CD4-positive, alpha-beta memory T cell (primary cell): ENCODE results near the gene CHORDC1. TPM values are rescaled to one million over a fixed set of nuclear protein-coding genes. Genes with fewer than 3 reads are reported as not detected.

Source experiments
- CTCF ChIA-PET: fragments of 350-600 bp; sonication (Branson Sonifier 250); formaldehyde crosslinking; loops from one replicate; lab custom pipeline; 2021; ENCODE audit warnings: inconsistent platforms; ENCODE audit not compliant: partially characterized antibody; lab: Charles Lee
- POLR2A ChIA-PET: fragments of 350-600 bp; sonication (Branson Sonifier 250); formaldehyde crosslinking; loops from one replicate; lab custom pipeline; 2021; ENCODE audit not compliant: partially characterized antibody; lab: Charles Lee
- DNase-seq, 5 donors: peaks; one replicate each; pipeline versions ENCODE4 v3.0.0 to v3.0.0-alpha.2; 2020 to 2022; ENCODE audit warnings: mixed read lengths in 1 of 5
- H3K27ac ChIP-seq: one replicate; pipeline ENCODE4 v1.7.0; 2013; ENCODE audit warnings: low read depth, low read length
- H3K27me3 ChIP-seq: 2 replicates; pipeline ENCODE4 v1.7.0; 2013; ENCODE audit warnings: mild to moderate bottlenecking, low read length, moderate library complexity; ENCODE audit not compliant: insufficient read depth
- H3K36me3 ChIP-seq: 2 replicates; pipeline ENCODE4 v1.7.0; 2013; ENCODE audit warnings: mild to moderate bottlenecking, low read length, moderate library complexity; ENCODE audit not compliant: insufficient read depth
- H3K4me1 ChIP-seq: 2 replicates; pipeline ENCODE4 v1.7.0; 2013; ENCODE audit warnings: mild to moderate bottlenecking, low read length, moderate library complexity; ENCODE audit not compliant: insufficient read depth
- H3K4me3 ChIP-seq, 2 donors: one replicate each; pipeline ENCODE4 v1.7.0; 2013; ENCODE audit warnings: low read length in 2 of 2, mild to moderate bottlenecking in 1 of 2
- H3K9me3 ChIP-seq, 2 donors: one replicate each; pipeline ENCODE4 v1.7.0; 2013; ENCODE audit warnings: low read length in 2 of 2, control low read depth in 1 of 2; ENCODE audit not compliant: control insufficient read depth in 1 of 2
- H3K27ac Mint-ChIP-seq, 7 donors: one replicate each; pipeline ENCODE4 v1.8.0; 2020 to 2021; ENCODE audit warnings: mixed read lengths in 7 of 7, mild to moderate bottlenecking in 6 of 7, inconsistent platforms in 3 of 7, moderate library complexity in 3 of 7
- H3K27me3 Mint-ChIP-seq, 2 donors: one replicate each; pipeline ENCODE4 v1.8.0; 2020 to 2021; ENCODE audit warnings: mixed read lengths in 2 of 2
- H3K36me3 Mint-ChIP-seq, 2 donors: one replicate each; pipeline ENCODE4 v1.8.0; 2020 to 2021; ENCODE audit warnings: mixed read lengths in 2 of 2, inconsistent platforms in 1 of 2, mild to moderate bottlenecking in 1 of 2
- H3K4me1 Mint-ChIP-seq, 4 donors: one replicate each; pipeline ENCODE4 v1.8.0; 2020 to 2021; ENCODE audit warnings: mixed read lengths in 4 of 4, mild to moderate bottlenecking in 1 of 4
- H3K4me3 Mint-ChIP-seq, 8 donors: one replicate each; pipeline ENCODE4 v1.8.0; 2020 to 2021; ENCODE audit warnings: mixed read lengths in 8 of 8, mild to moderate bottlenecking in 7 of 8, moderate library complexity in 6 of 8, inconsistent platforms in 3 of 8
- H3K9me3 Mint-ChIP-seq, 8 donors: one replicate each; pipeline ENCODE4 v1.8.0; 2020 to 2021; ENCODE audit warnings: mixed read lengths in 8 of 8, mild to moderate bottlenecking in 5 of 8, inconsistent platforms in 3 of 8, moderate library complexity in 1 of 8
- intact Hi-C: fragments of 100-400 bp; cut with micrococcal nuclease; formaldehyde crosslinking; loops from one replicate; pipeline ENCODE4 v1.15.1; 2023
- polyA plus RNA-seq, 2 donors: library from polyadenylated mRNA; unstranded; fragments of 300-500 nt; fragmentation: Illumina TruSeq; gene quantifications; one replicate each; pipeline ENCODE4 v1.2.3, GENCODE V29; 2021
- total RNA-seq, 2 experiments: library from RNA; stranded (reverse); gene quantifications; one replicate each; pipeline ENCODE4 v1.2.3, GENCODE V29; 2021

The CHORDC1 gene
- total RNA-seq = 10 to 100 TPM; 70.2 to 78.4 TPM
- polyA plus RNA-seq = 10 to 100 TPM; 22.2 to 47.7 TPM

DNA sequence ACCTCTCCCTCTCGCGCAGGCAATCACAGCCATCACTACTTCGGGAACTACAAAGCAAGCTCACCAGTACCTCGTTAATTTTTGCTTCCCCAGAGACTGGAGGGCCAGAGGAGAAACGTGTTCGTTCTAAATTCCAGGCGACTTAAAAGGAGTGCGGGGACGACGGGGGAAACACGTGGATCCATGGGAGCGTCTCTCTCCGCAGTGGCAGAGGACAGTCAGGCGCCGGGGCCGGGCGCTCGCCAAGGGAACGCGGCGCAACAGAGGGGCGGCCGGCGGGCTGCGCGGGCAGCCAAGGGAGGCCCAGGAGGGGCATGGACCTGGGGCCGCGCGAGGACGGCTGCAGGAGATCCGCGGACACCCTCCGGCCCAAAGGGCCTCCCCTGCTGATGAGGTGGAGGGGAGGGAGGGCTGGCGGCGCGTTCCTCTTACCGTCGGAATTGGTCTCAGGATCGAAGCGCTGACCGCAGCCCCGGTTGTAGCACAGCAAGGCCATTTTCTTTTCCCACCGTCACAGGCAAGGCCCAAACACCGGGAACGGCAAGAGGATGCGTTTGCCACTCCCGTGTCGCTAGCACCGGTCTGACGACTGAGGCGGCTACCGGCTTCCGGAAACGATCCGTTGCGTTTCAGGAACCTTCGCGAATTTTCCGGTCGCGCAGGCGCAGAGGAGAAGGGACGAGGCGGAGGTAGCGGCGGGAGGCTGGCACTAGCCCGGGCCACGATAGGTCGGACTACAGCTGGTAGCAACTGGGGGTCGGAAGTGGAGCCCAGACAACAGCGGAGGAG is at the start of gene CHORDC1:
Gene CHORDC1, minus strand, starts transcription at position 591 of the 789 bp plus-strand sequence. Its CDS starts 95 bp downstream, at position 496.
- H3K4me3 Mint-ChIP-seq = peak within 1 kb of the TSS; percentile 96 to 99 (median 98)
- no peaks in the 10 kb centered on the region for H3K9me3 Mint-ChIP-seq
- Histone ChIP-seq H3K9me3 (no peaks in the 10 kb centered on the region), H3K36me3 (no peaks in the 10 kb centered on the region), H3K4me3 (peak within 1 kb of the TSS; percentile 95 to 99), H3K27ac (peak within 1 kb of the TSS; percentile 88), H3K4me1 (peaks cover 51% of the 10 kb centered on the region), H3K27me3 (no peaks in the 10 kb centered on the region)
- CTCF ChIA-PET = interaction anchor here (1.0 kb wide), 1 partner anchor 18 kb away, joined by 7 read pairs; no protein-coding TSS in a partner anchor
- peak within 1 kb of the TSS; percentile 88 to 99 (median 97) for H3K27ac Mint-ChIP-seq
- POLR2A ChIA-PET = interaction anchor here (0.8 to 1.6 kb wide), 6 partner anchors 8 to 18 kb away, joined by 3 to 6 read pairs (median 4); no protein-coding TSS in a partner anchor
- intact Hi-C loops = loop anchor here (1.0 to 10.0 kb wide), 3 partner anchors 17 to 1888 kb away; partner anchors contain the start of gene CTSC
- DNase-seq = peak; percentile 88 to 92 (median 89)
- H3K4me1 Mint-ChIP-seq = peaks cover 44 to 62% (median 52%) of the 10 kb centered on the region in 4 donors
- H3K27me3 Mint-ChIP-seq = no peaks in the 10 kb centered on the region
- peaks cover 3 to 24% of the 10 kb centered on the region in 2 donors for H3K36me3 Mint-ChIP-seq

DNA sequence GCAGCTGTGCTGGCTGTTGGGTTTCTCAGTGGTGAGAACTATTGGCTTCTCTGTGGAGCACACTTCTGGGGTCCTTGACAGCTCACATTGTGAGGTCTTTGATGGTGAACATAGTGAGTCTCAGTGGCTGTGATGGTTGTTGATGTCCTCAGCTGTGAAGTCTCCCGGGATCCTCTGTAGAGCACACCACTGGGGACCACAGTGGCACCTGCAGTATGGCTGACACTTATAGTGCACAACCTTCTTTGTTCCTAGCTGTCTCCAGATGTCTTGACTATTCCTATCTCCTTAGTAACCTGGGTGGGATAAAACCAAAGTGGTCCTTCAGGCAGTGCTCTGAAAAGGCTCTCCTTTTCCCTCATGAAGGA is 34.3 kb upstream of the CHORDC1 start:
- Mint-ChIP-seq H3K9me3 (no peaks in the 10 kb centered on the region), H3K4me1 (peaks cover 2 to 7% (median 4%) of the 10 kb centered on the region in 4 donors), H3K4me3 (no peak overlapping the region), H3K36me3 (no peaks in the 10 kb centered on the region), H3K27ac (no peak overlapping the region), H3K27me3 (peaks cover 0 to 2% of the 10 kb centered on the region in 2 donors)
- ChIA-PET CTCF (no interaction called here), POLR2A (no interaction called here)
- Histone ChIP-seq H3K36me3 (no peaks in the 10 kb centered on the region), H3K27me3 (no peaks in the 10 kb centered on the region), H3K4me1 (no peaks in the 10 kb centered on the region), H3K4me3 (no peak overlapping the region), H3K27ac (no peak overlapping the region), H3K9me3 (no peaks in the 10 kb centered on the region)
- no peak for DNase-seq
- intact Hi-C loops = no loop called here

DNA sequence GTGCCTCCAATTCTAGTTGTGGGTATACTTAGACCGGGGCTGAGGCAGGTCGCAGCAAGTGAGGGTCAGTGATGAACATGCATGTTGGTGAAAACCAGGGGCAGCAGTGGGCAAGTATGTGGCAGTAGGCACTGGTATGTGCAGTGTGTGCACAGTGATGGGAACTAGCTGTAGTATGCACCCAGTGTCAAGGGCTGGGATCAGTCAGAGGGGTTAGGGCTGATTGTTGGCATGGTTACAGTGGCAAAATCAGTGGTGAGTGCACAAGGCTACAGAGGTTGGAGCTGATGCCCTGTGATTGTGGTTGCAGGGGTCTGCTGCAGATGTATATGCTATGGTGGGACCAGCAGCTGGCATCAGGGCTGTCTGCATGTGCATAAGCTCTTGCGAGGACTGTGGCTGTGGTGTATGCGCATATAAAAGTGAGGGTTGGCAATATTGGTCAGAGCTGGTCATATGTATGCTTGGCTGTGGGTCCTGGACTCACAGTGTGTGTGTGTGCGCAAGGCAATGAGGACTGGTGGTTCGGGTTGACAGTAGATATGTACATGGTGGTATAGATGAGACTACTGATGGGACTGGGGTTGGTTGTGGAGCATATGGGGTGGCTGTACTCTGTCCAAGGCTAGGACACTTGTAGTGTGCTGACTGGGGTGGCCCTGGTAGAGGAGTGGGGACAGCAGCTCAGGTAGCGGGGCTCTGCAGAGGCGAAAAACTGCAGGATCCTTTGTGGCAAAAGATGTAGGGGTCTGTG is 33.7 kb upstream of the CHORDC1 start:
- no peaks in the 10 kb centered on the region for H3K36me3 ChIP-seq
- H3K9me3 ChIP-seq = no peaks in the 10 kb centered on the region
- no peak overlapping the region for H3K27ac ChIP-seq
- H3K27me3 ChIP-seq = no peaks in the 10 kb centered on the region
- Mint-ChIP-seq H3K4me3 (no peak overlapping the region), H3K27me3 (peaks cover 0 to 2% of the 10 kb centered on the region in 2 donors), H3K27ac (no peak overlapping the region), H3K36me3 (no peaks in the 10 kb centered on the region), H3K9me3 (no peaks in the 10 kb centered on the region), H3K4me1 (peaks cover 6 to 11% (median 8%) of the 10 kb centered on the region in 4 donors)
- ChIA-PET CTCF (no interaction called here), POLR2A (no interaction called here)
- intact Hi-C loops = no loop called here
- peaks cover 3% of the 10 kb centered on the region for H3K4me1 ChIP-seq
- H3K4me3 ChIP-seq = no peak overlapping the region
- no peak for DNase-seq

DNA sequence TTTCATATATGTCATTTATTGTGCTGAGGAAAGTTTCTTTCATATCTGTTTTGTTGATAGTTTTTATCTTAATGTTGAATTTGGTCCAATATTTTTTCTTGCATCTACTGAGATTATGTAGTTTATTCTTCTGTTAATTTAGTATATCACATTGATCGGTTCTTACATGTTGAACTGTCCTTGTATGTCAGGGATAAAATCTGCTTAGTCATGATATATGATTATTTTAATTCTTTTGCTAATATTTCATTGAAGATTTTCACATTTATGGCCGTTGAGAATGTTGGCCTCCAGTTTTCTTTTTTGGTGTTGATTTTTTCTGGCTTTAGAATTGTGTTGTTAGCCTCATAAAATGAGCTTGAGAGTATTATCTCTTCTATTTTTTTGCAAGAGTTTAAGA is 31.2 kb upstream of the CHORDC1 start:
- Mint-ChIP-seq H3K27ac (no peak overlapping the region), H3K4me1 (peaks cover 13 to 20% (median 16%) of the 10 kb centered on the region in 4 donors), H3K36me3 (no peaks in the 10 kb centered on the region), H3K4me3 (peak overlapping the region in 1 of 8 donors; percentile 7), H3K9me3 (no peaks in the 10 kb centered on the region), H3K27me3 (peaks cover 0 to 2% of the 10 kb centered on the region in 2 donors)
- no peaks in the 10 kb centered on the region for H3K27me3 ChIP-seq
- H3K4me1 ChIP-seq = peaks cover 8% of the 10 kb centered on the region
- H3K9me3 ChIP-seq = no peaks in the 10 kb centered on the region
- CTCF ChIA-PET = interaction anchor here (1.3 kb wide), 1 partner anchor 11 kb away, joined by 3 read pairs; no protein-coding TSS in a partner anchor
- no peak overlapping the region for H3K4me3 ChIP-seq
- no peak for DNase-seq
- H3K36me3 ChIP-seq = no peaks in the 10 kb centered on the region
- intact Hi-C loops = no loop called here
- POLR2A ChIA-PET = no interaction called here
- no peak overlapping the region for H3K27ac ChIP-seq

DNA sequence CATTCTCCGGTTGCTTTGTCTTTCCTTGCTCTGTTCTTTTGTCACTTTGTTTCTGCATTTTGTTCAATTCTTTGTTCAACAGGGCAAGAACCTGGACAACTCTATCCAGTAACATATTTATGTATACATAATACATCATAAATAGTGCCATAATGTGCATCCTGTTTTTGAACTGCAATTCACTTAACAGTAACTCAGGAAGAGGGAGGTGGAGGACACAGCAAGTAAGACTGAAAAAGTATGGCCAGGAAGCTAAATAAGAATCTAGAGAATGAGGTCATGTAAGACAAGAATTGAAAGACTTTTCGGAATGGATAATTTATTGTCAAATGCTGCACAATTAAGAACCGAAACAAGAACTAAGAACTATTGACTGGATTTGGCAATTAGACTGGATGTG is 29.2 kb upstream of the CHORDC1 start:
- Mint-ChIP-seq H3K4me3 (peak overlapping the region in 2 of 8 donors; percentile 1 to 16), H3K9me3 (no peaks in the 10 kb centered on the region), H3K27ac (peak overlapping the region in 1 of 7 donors; percentile 15), H3K27me3 (peaks cover 0 to 2% of the 10 kb centered on the region in 2 donors), H3K4me1 (peaks cover 13 to 20% (median 16%) of the 10 kb centered on the region in 4 donors), H3K36me3 (no peaks in the 10 kb centered on the region)
- Histone ChIP-seq H3K4me3 (no peak overlapping the region), H3K27ac (no peak overlapping the region), H3K36me3 (no peaks in the 10 kb centered on the region), H3K27me3 (no peaks in the 10 kb centered on the region), H3K9me3 (no peaks in the 10 kb centered on the region), H3K4me1 (peaks cover 8% of the 10 kb centered on the region)
- ChIA-PET CTCF (no interaction called here), POLR2A (no interaction called here)
- no peak for DNase-seq
- intact Hi-C loops = no loop called here

DNA sequence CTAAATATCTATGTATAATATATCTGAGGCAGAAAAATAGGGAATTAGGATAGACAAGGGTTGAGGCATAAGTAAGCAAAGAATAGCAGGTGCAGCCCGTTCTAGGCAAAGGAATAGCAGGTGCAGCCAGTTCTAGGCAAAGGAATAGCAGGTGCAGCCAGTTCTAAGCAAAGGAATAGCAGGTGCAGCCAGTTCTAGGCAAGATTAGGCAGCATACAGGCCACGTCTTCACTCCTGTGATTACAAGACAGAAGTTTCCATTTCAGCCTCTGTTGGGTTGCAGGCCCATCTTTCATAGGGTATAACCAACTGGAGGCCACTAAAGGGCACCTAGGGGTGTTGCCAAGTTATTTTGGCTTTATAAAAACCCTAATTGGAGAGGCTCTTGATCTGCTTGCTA is 28.8 kb upstream of the CHORDC1 start:
- Histone ChIP-seq H3K4me3 (no peak overlapping the region), H3K9me3 (no peaks in the 10 kb centered on the region), H3K4me1 (peaks cover 8% of the 10 kb centered on the region), H3K27me3 (no peaks in the 10 kb centered on the region), H3K27ac (no peak overlapping the region), H3K36me3 (no peaks in the 10 kb centered on the region)
- Mint-ChIP-seq H3K36me3 (no peaks in the 10 kb centered on the region), H3K27ac (peak overlapping the region in 1 of 7 donors; percentile 14), H3K4me1 (peaks cover 13 to 20% (median 16%) of the 10 kb centered on the region in 4 donors), H3K27me3 (peaks cover 0 to 2% of the 10 kb centered on the region in 2 donors), H3K4me3 (peak overlapping the region in 3 of 8 donors; percentile 1 to 36 (median 25)), H3K9me3 (no peaks in the 10 kb centered on the region)
- POLR2A ChIA-PET = no interaction called here
- CTCF ChIA-PET = interaction anchor here (1.1 kb wide), 1 partner anchor 44 kb away, joined by 4 read pairs; no protein-coding TSS in a partner anchor
- intact Hi-C loops = no loop called here
- no peak for DNase-seq

DNA sequence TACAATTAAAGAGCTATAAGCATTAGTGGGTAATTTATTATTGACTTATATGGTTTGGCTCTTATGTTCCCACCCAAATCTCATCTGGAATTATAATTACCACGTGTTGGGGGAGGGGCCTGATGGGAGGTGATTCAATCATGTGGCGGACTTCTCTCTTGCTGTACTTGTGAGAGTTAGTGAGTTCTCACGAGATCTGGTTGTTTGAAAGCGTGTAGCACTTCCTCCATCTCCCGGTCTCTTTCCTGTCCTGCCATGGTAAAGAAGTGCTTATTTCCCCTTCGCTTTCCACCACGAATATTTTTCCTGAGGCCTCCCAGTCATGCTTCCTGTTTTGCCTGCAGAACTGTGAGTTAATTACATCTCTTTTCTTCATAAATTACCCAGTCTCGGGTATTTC is 28.1 kb upstream of the CHORDC1 start:
- intact Hi-C loops = no loop called here
- Histone ChIP-seq H3K4me3 (no peak overlapping the region), H3K27me3 (no peaks in the 10 kb centered on the region), H3K9me3 (no peaks in the 10 kb centered on the region), H3K4me1 (peaks cover 8% of the 10 kb centered on the region), H3K36me3 (no peaks in the 10 kb centered on the region), H3K27ac (no peak overlapping the region)
- peak overlapping the region; percentile 58 to 78 (median 76) for H3K4me3 Mint-ChIP-seq
- H3K9me3 Mint-ChIP-seq = no peaks in the 10 kb centered on the region
- peaks cover 0 to 4% of the 10 kb centered on the region in 2 donors for H3K27me3 Mint-ChIP-seq
- peak overlapping the region in 2 of 7 donors; percentile 6 to 57 for H3K27ac Mint-ChIP-seq
- peaks cover 13 to 20% (median 16%) of the 10 kb centered on the region in 4 donors for H3K4me1 Mint-ChIP-seq
- H3K36me3 Mint-ChIP-seq = no peaks in the 10 kb centered on the region
- CTCF ChIA-PET = interaction anchor here (1.1 to 2.0 kb wide), 5 partner anchors 21 to 998 kb away, joined by 3 to 4 read pairs (median 4); no protein-coding TSS in a partner anchor
- POLR2A ChIA-PET = no interaction called here
- no peak for DNase-seq
